IMR-90 (cell line): ENCODE measurements around the gene NPY4R2. TPM values are rescaled to one million over a fixed set of nuclear protein-coding genes. Genes with fewer than 3 reads are reported as not detected.
"Not testable (repeated sequence)": the region's sequence is repeated elsewhere in the genome, so short reads cannot be mapped to it uniquely, and the experiment has no call there.

Experiments
- ATAC-seq: fragments of 200-7000 bp; cut with Tn5 transposase; 2 replicates; pipeline ENCODE4 v1.9.1; 2020; ENCODE audit warnings: low read depth, mild to moderate bottlenecking, moderate library complexity
- BruUV-seq: library from RNA; stranded (reverse); fragments of 400-500 nt; replicated peaks from 2 replicates; lab custom pipeline; 2021; lab: Mats Ljungman, UMichigan
- CTCF ChIA-PET: fragments of 300-600 bp; formaldehyde crosslinking; extraction: SDS; loops from one replicate; lab custom pipeline; 2021; ENCODE audit warnings: antibody characterized with exemption; lab: Yijun Ruan, JAX
- POLR2A ChIA-PET: fragments of 300-600 bp; sonication (Branson Sonifier 250); formaldehyde crosslinking; loops from one replicate; lab custom pipeline; 2022; ENCODE audit warnings: antibody characterized with exemption; ENCODE audit not compliant: unreplicated experiment; lab: Charles Lee
- DNase-seq: peaks from one replicate; pipeline ENCODE4 v3.0.0; 2013
- H2AFZ ChIP-seq: replicated peaks from 2 replicates; pipeline ENCODE3; 2013; ENCODE audit warnings: low read length, mild to moderate bottlenecking; ENCODE audit not compliant: poor library complexity
- H2AK5ac ChIP-seq: 2 replicates; pipeline ENCODE4 v1.6.1; 2013; ENCODE audit warnings: low read depth, low read length, inconsistent platforms
- H2AK9ac ChIP-seq: replicated peaks from 2 replicates; pipeline ENCODE3; 2013; ENCODE audit warnings: mild to moderate bottlenecking, low read depth, low read length, moderate library complexity; ENCODE audit not compliant: poor library complexity
- H2BK120ac ChIP-seq: 2 replicates; pipeline ENCODE4 v1.6.1; 2013; ENCODE audit warnings: low read depth, low read length, inconsistent platforms
- H2BK15ac ChIP-seq: 3 replicates; pipeline ENCODE4 v1.6.1; 2013; ENCODE audit warnings: low read depth, low read length, inconsistent platforms
- H2BK20ac ChIP-seq: 2 replicates; pipeline ENCODE4 v1.6.1; 2013; ENCODE audit warnings: low read depth, mild to moderate bottlenecking, inconsistent platforms, low read length, moderate library complexity
- H2BK5ac ChIP-seq: 2 replicates; pipeline ENCODE4 v1.6.1; 2013; ENCODE audit warnings: mild to moderate bottlenecking, low read depth, low read length, inconsistent platforms; ENCODE audit not compliant: poor library complexity, severe bottlenecking
- H3K14ac ChIP-seq: replicated peaks from 2 replicates; pipeline ENCODE4 v1.6.1; 2013; ENCODE audit warnings: low read depth, low read length, inconsistent platforms
- H3K18ac ChIP-seq: 2 replicates; pipeline ENCODE4 v1.6.1; 2013; ENCODE audit warnings: low read depth, low read length, control low read depth
- H3K23ac ChIP-seq: 2 replicates; pipeline ENCODE4 v1.6.1; 2013; ENCODE audit warnings: low read depth, low read length, inconsistent platforms
- H3K27ac ChIP-seq: 2 replicates; pipeline ENCODE4 v1.5.1; 2013; ENCODE audit warnings: mild to moderate bottlenecking, control low read depth, low read length; ENCODE audit not compliant: insufficient read depth
- H3K27me3 ChIP-seq: 2 replicates; pipeline ENCODE4 v1.6.1; 2013; ENCODE audit warnings: low read length; ENCODE audit not compliant: control insufficient read depth, insufficient read depth
- H3K36me3 ChIP-seq: 2 replicates; pipeline ENCODE4 v1.6.1; 2013; ENCODE audit warnings: low read length, mixed read lengths; ENCODE audit not compliant: control insufficient read depth, insufficient read depth
- H3K4ac ChIP-seq: 2 replicates; pipeline ENCODE4 v1.6.1; 2013; ENCODE audit warnings: low read depth, low read length, inconsistent platforms
- H3K4me1 ChIP-seq: 2 replicates; pipeline ENCODE4 v1.6.1; 2013; ENCODE audit warnings: low read length, mixed read lengths; ENCODE audit not compliant: control insufficient read depth, insufficient read depth
- H3K4me2 ChIP-seq: 2 replicates; pipeline ENCODE4 v1.6.1; 2013; ENCODE audit warnings: low read depth, mild to moderate bottlenecking, control low read depth, low read length, moderate library complexity
- H3K4me3 ChIP-seq: 2 replicates; pipeline ENCODE4 v1.5.1; 2013; ENCODE audit warnings: low read depth, mild to moderate bottlenecking, control low read depth, low read length, moderate library complexity; ENCODE audit not compliant: insufficient read depth
- H3K56ac ChIP-seq: 2 replicates; pipeline ENCODE4 v1.6.1; 2013; ENCODE audit warnings: low read length, inconsistent platforms; ENCODE audit not compliant: insufficient read depth; ENCODE audit errors: extremely low read depth
- H3K79me1 ChIP-seq, 2 experiments: 2 replicates each; pipeline ENCODE4 v1.6.1; 2013; ENCODE audit warnings: low read length in 2 of 2, inconsistent platforms in 1 of 2, low read depth in 1 of 2
- H3K9ac ChIP-seq: 2 replicates; pipeline ENCODE4 v1.6.1; 2013; ENCODE audit warnings: low read depth, low read length, control low read depth
- H3K9me1 ChIP-seq: 2 replicates; pipeline ENCODE4 v1.6.1; 2013; ENCODE audit warnings: low read length, inconsistent platforms; ENCODE audit not compliant: insufficient read depth
- H3K9me3 ChIP-seq: 2 replicates; pipeline ENCODE4 v1.6.1; 2013; ENCODE audit warnings: low read length; ENCODE audit not compliant: control insufficient read depth, insufficient read depth
- H4K20me1 ChIP-seq: 2 replicates; pipeline ENCODE4 v1.6.1; 2013; ENCODE audit warnings: low read length, inconsistent platforms; ENCODE audit not compliant: insufficient read depth
- H4K5ac ChIP-seq: 2 replicates; pipeline ENCODE4 v1.6.1; 2013; ENCODE audit warnings: mild to moderate bottlenecking, low read depth, low read length, control low read depth
- H4K8ac ChIP-seq, 2 experiments: 2 replicates each; pipeline ENCODE4 v1.6.1; 2013; ENCODE audit warnings: low read depth in 2 of 2, low read length in 2 of 2, control low read depth in 1 of 2, inconsistent platforms in 1 of 2
- H4K91ac ChIP-seq: 2 replicates; pipeline ENCODE4 v1.6.1; 2013; ENCODE audit warnings: low read depth, low read length, inconsistent platforms; ENCODE audit not compliant: insufficient read depth
- WGBS, 2 experiments: methylation state at CpG; one replicate each; pipeline versions ENCODE4 v1.1.5 to v1.1.7; 2013; ENCODE audit warnings: missing lambda C conversion rate in 2 of 2; ENCODE audit not compliant: insufficient read length in 1 of 2; ENCODE audit errors: extremely low coverage in 2 of 2; 5-methylcytosine and 5-hydroxymethylcytosine counted together
- dilution Hi-C: fragments of 300-500 bp; cut with HindIII; formaldehyde crosslinking; loops from one replicate; pipeline ENCODE4 v1.14.3; 2018; ENCODE audit warnings: low sequenced_read_pairs; ENCODE audit not compliant: unreplicated experiment
- in situ Hi-C: fragments of 300-500 bp; cut with MboI; formaldehyde crosslinking; loops from 3 replicates; pipeline ENCODE4 v1.14.3; 2019; ENCODE audit warnings: low sequenced_read_pairs, inconsistent platforms, mixed read lengths
- intact Hi-C: fragments of 100-400 bp; cut with micrococcal nuclease; formaldehyde crosslinking; loops from 2 replicates; pipeline ENCODE4 v1.10.0; 2022
- polyA plus RNA-seq, 3 experiments: library from polyadenylated mRNA; depleted of rRNA; stranded (reverse); fragments of >200 nt; gene quantifications; 2 replicates each; pipeline ENCODE4 v1.2.3, GENCODE V29; 2012; ENCODE audit warnings: low replicate concordance in 1 of 3
- total RNA-seq: library from RNA; depleted of rRNA; stranded (reverse); fragments of >200 nt; gene quantifications from 2 replicates; pipeline ENCODE4 v1.2.3, GENCODE V29; 2012

Gene NPY4R2
- total and polyA plus RNA-seq, 2 of the 4 experiments (the other 2 are of a cell fraction): 0.36 to 0.38 TPM

- H3K23ac ChIP-seq, H3K9me3 ChIP-seq, H4K20me1 ChIP-seq, H3K18ac ChIP-seq, H3K4ac ChIP-seq, in situ Hi-C loops, H2BK20ac ChIP-seq, dilution Hi-C loops, H3K27me3 ChIP-seq, H3K79me1 ChIP-seq, H3K36me3 ChIP-seq, BruUV-seq, intact Hi-C loops, H3K56ac ChIP-seq, H4K5ac ChIP-seq, H3K4me2 ChIP-seq, H3K4me1 ChIP-seq, H2AK5ac ChIP-seq, H2AFZ ChIP-seq, DNase-seq, POLR2A ChIA-PET, H3K9ac ChIP-seq, H3K14ac ChIP-seq, H2BK120ac ChIP-seq, H2BK5ac ChIP-seq, ATAC-seq, H4K8ac ChIP-seq, H2BK15ac ChIP-seq, H3K4me3 ChIP-seq, H3K9me1 ChIP-seq, H3K27ac ChIP-seq, H2AK9ac ChIP-seq, CTCF ChIA-PET, H4K91ac ChIP-seq: not testable (repeated sequence)
- WGBS, 2 experiments: no CpG with 5 or more reads among the region's 3 CpGs
These were observed 19.2 kb downstream of the NPY4R2 start for GRCh38 chr10:47937634-47938033.

DNA sequence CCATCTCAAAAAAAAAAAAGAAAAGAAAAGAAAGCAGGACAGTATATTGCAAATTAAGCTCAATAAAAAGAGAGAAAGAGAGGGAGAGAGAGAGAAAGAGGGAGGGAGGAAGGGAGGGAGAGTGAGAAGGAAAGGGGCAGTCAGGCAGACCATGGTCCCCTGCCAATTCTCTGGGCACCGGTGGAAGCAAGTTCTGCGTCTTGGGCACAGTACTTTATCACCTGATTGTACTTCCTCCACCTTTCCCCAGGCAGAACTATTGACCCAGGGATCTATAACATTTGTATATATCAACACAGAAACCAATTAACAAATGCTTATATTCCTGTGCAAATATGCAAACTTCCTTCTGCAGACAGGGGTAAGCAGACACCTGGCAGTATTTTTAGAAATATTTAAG, 22.4 kb downstream of the NPY4R2 start:
- H3K9ac ChIP-seq, H3K27ac ChIP-seq, H4K91ac ChIP-seq, H3K9me1 ChIP-seq, H3K56ac ChIP-seq, H3K23ac ChIP-seq, H2BK5ac ChIP-seq, H2BK15ac ChIP-seq, H3K79me1 ChIP-seq, H3K4ac ChIP-seq, H3K14ac ChIP-seq, dilution Hi-C loops, H3K18ac ChIP-seq, H2BK20ac ChIP-seq, H3K36me3 ChIP-seq, H3K9me3 ChIP-seq, POLR2A ChIA-PET, H4K8ac ChIP-seq, H2AK9ac ChIP-seq, H3K4me2 ChIP-seq, H2AFZ ChIP-seq, H2AK5ac ChIP-seq, H3K4me3 ChIP-seq, ATAC-seq, BruUV-seq, H3K27me3 ChIP-seq, H4K5ac ChIP-seq, H2BK120ac ChIP-seq, H4K20me1 ChIP-seq, intact Hi-C loops, in situ Hi-C loops, DNase-seq, CTCF ChIA-PET, H3K4me1 ChIP-seq: not testable (repeated sequence)
- WGBS, 2 experiments: no CpG with 5 or more reads among the region's 2 CpGs
